ENCODE data around the gene THBS1. TPM values are rescaled to one million over a fixed set of nuclear protein-coding genes. Genes with fewer than 3 reads are reported as not detected.

THBS1 gene
- 2,994 and 14,705 TPM in 2 replicates for total RNA-seq

GRCh38 chr15:39580485-39581241 is at the start of gene THBS1:
THBS1 (plus strand) TSS chr15:39581079; CDS start chr15:39581858, 779 bp downstream.

Other genes starting within 250 kb of the THBS1 start
- gene FSIP1, start 201.8 kb downstream of the THBS1 start, total RNA-seq: 0.16 and 1.2 TPM in 2 replicates

Data from bladder microvascular endothelial cell (primary cell).